ENCODE results near the gene SLC5A11.
"Not testable (repeated sequence)": the region's sequence is repeated elsewhere in the genome, so short reads cannot be mapped to it uniquely, and the experiment has no call there.

Gene SLC5A11

DNA sequence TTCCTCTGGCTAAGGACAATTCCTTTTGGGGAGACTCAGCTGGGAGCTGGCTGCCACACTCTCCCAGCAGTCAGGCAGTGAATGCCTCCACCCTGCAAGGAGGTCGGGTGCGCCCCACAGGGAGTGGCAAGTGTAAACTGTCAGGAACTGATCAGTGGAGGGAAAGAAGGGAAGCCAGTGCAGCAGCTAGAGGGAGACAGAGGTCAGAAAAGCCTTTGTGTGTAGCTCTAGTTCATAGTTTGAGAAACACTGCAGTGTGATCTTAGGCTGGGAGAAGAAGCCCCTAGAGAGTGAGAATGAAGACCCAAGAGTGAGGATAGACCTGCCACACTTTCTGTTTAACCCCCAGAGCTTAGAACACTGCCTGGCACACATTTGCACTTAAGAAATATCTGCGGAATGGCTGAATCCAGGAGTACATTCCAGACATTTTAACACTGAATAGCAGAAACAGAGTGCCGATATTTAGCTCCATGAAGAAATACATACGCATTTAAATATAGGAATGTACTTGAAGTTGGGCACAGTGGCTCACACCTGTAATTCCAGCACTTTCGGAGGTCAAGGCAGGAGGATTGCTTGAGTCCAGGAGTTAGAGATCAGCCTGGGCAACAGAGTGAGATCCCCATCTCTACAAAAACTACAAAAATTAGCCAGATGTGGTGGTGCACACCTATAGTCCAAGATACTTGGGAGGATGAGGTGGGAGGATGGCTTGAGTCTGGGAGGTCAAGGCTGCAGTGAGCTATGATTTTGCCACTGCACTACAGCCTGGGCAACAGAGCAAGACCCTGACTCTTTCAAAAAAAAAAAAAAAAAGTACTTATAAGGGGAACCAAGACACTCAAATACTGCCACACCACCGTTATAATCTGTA is 11.1 kb upstream of the SLC5A11 start:
- in situ Hi-C loops (cut with MboI; ENCODE audit: low sequenced_read_pairs) = no loop called here

DNA sequence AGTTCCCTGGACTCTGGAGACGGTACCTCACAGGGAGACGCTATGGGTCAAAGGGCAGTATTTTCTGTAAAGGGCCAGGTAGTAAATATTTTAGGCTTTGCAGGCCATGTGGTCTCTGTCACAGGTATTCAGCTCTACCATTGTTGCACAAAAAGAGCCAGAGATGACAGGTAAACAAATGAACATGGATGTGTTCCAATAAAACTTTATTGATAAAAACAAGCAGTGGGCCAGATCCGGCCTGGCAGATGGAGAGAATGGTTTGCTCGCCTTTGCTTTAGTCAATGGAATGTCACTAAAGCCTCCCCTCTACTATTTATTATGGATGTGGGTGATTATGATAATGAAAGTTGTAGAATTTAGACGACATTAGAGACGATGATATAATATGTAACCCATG is 8.9 kb upstream of the SLC5A11 start:
- in situ Hi-C loops (cut with MboI; ENCODE audit: low sequenced_read_pairs) = no loop called here

DNA sequence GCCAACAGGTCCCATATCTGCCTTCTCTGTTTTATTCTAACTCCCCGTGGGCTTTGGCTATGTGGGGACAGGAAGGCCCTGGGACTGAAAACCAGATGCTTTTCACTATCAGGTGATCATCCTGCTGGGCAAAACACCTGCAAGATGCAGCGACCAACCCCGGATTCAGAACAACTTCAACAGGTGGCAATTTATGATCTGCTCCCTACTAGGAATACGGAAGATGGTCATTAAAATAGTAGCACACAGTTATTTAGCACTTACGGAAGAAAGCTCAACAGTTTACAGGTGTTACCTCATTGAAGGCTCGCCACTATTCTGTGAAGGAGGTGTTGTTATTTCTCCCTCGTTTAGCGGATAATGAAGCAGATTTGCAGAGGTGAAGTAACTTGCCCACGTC is 7.8 kb upstream of the SLC5A11 start:
- in situ Hi-C loops (cut with MboI; ENCODE audit: low sequenced_read_pairs) = no loop called here

DNA sequence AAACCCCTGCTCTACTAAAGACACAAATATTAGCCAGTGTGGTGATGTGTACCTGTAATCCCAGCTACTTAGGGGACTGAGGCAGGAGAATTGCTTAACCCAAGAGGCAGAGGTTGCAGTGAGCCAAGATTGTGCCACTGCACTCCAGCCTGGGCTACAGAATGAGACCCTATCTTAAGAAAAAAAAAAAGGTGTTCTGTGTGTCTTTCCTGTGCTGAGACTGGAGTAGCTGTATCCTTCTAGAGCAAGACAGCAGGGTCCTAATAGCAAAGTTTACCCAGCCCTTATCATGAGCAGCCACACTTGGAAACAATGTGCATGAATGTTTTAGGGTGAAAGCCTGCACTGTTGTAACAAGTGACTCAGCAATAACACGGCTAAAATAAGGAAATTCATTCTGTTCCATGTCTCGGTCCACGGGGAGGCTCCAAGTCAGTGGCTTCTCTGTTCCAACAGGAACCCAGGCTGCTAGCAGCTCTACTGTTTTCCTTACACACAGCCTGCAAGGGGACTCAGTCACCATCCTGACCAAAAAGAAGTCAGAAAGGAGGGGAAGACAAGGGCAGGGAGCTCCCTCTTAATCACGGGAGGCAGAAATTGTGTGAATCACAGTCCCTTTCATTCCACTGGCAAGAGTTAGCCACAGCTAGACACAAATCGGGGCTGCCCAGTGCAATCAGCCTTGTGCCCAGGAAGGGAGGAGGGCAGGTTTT is 7.1 kb upstream of the SLC5A11 start:
- in situ Hi-C loops (cut with MboI; ENCODE audit: low sequenced_read_pairs) = no loop called here

DNA sequence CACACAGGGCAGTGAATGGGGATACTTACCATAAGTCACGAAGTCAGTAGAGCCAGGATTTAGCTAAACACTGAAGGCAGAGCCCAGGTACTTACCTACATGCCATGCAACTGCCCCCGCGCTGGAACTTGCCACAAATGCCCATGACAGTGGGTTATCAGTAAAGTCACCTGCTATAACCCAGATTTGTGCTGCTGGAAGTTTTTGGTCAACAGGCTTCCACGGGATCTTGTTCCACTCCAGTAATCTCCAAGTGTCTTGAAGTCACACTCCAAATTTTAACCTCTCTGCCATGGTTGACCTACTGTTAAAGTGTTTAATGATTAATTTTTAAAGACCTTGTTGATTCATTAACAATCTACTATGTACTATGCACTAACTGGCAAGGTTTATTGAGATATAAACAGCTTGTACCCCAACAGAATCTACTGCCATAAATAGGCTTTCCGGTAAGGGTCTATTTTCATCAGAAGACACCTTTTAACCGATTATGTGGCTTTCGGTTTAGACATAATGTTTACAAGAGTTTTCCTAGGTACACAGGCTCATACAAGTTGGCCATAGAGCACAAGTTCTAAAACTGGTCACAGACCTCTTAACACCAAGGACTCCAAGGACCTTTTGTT is 6.3 kb upstream of the SLC5A11 start:
- in situ Hi-C loops (cut with MboI; ENCODE audit: low sequenced_read_pairs) = no loop called here

DNA sequence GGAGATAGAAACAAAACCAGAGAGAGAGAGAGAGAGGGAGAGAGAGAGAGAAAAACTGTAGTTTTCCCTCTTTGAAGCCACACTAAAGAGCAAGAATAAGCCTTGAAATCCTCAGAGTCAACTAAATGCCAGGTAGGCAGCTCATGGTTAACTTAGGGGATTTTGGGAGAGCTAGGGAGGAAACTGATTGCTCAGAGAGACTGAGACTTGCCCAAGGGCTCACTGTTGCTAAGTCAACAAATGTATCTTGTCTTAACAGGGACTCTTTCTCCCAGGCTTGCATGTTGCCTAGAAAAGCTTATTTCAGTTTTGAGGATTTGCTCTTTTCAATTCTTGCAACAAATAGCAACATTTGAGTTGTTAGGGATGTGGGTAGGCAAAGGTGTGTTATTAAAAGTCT is 4.5 kb upstream of the SLC5A11 start:
- in situ Hi-C loops (cut with MboI; ENCODE audit: low sequenced_read_pairs) = no loop called here

DNA sequence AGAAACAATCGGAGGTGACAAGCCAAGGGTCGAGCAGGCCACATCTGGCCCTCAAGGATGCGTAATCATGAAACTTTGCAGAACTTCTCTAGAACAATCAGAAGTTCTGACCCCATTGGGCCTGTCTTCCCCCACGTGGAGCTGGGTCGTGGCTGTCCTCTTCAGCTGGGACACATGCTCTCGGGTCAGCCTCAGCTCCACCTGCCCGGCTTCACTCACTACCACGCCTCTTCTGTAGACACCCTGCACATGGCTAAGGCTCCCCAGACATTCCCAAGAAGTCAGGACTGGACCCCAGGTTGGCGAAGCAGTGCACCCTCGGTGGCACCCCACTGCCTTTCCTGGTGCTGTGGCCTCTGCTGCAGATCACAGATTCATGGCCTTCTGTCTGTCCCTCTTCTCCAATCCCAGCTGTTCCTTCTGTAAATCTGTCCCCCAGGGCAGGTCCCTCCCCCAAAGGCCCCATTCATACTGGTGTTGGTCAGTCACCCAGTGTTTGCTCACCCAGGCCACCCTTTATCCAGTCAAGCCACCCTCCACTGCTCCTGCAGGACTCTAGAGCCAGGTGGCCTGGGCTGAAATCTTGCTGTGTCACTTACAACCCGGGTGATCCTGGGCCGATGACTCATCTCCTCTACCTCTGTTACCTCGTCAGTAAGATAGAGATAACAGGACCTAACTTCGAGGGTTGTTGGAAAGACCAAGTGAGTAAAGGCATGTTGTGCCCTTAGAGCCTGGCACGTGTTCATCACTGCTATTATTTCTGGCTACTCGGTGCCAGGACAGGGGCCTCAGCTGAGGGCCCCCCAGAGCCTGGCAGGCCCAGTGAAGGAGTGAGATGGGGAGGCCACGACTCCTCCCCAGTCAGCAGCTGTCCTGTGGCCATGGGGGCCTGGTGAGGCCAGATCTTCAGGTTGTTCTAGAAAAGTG is 1.4 kb upstream of the SLC5A11 start:
- in situ Hi-C loops (cut with MboI; ENCODE audit: low sequenced_read_pairs) = no loop called here

DNA sequence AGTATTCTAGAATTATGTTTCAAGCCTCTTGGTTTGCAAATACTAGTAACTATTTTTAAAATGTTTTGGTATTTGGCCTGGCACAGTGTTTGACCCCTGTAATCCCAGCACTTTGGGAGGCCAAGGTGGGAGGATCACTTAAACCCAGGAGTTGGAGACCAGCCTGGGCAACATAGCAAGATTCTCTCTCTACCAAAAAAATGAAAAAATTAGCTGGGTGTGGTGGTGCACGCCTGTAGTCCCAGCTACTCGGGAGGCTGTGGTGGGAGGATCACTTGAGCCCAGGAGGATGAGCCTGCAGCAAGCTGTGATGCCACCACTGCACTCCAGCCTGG is 765 bp upstream of the SLC5A11 start:
- in situ Hi-C loops (cut with MboI; ENCODE audit: low sequenced_read_pairs) = not testable (repeated sequence)

DNA sequence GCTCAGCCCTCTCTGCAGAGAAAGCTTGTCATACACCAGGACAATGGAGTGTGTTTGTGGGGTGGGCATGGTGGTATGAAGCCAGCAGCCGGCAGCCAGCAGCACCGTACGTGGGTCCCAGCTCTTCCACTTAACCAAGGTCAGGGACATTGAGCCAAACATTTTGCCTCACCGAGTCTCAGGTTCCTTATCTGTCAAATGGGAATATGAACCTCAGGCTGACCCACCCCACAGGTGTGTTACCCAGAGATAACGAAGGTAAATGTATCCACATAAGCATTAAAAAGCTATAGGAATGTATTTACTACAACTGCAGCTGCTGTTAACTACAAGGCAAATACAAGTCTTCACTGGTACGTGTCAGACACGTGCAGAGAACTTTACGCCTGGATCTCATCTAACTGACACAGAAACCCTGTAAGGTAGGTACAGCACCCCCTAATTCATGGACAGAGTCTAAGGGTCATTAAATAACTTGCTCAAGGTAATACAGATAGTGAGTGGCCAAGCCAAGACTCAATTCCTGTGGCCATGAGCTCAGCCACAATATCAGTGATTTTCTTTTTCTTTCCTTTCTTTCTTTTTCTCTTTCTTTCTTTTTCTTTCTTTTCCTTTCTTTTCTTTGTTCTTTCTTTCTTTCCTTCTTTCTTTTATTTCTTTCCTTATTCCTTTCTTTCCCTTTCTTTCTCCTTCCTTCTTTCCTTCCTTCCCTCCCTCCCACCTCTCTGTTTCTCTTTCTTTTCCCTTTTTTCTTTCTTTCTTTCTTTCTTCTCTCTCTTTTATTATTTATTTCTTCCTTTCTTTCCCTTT is 990 bp downstream of the SLC5A11 start:
- in situ Hi-C loops (cut with MboI; ENCODE audit: low sequenced_read_pairs) = no loop called here

DNA sequence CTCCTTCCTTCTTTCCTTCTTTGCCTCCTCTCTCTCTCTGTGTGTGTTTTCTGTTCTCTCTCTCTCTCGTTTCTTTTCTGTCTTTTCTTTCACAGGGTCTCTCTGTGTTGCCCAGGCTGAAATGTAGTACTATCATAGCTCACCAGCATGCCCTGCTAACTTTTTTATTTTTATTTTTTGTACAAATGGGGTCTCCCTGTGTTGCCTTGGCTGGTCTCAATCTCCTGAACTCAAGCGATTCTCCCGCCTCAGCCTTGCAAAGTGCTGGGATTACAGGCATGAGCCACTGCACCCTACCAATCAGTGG is 1.5 kb downstream of the SLC5A11 start:
- in situ Hi-C loops (cut with MboI; ENCODE audit: low sequenced_read_pairs) = no loop called here

DNA sequence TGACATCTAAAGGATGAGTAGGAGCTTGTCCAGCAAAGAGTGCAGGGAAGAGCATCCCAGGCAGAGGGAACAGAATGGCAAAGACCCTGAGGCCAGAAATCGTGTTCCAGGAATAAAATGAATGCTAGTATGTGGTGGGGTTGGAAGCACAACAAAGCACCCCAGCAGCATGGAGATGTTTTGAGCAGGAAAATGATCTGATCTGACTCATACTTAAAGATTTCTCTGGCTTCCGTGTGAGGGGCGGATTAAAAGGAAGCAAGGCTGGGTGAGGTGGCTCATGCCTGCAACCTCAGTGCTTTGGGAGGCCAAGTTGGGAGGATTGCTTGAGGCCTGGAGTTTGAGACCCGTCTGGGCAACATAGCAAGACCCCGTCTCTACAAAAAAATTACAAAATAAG is 2.3 kb downstream of the SLC5A11 start:
- in situ Hi-C loops (cut with MboI; ENCODE audit: low sequenced_read_pairs) = no loop called here

DNA sequence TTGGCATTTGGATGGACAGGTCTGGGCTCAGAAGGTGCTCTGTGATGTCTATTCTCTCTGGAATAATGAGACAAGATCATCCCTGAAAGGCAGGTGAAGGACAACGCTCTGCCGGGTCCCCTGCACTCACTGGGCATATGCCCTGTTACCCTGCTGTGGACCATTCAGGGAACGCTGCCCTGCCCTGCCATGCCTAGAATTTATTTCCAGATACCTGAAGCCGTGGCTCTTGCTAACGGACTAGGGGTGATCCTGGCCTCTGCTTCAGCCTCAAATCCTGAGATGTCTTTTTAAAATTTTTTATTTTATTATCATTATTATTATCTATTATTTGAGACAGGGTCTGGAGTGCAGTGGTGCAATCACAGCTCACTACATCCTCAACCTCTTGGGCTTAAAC is 3.9 kb downstream of the SLC5A11 start:
- in situ Hi-C loops (cut with MboI; ENCODE audit: low sequenced_read_pairs) = no loop called here

DNA sequence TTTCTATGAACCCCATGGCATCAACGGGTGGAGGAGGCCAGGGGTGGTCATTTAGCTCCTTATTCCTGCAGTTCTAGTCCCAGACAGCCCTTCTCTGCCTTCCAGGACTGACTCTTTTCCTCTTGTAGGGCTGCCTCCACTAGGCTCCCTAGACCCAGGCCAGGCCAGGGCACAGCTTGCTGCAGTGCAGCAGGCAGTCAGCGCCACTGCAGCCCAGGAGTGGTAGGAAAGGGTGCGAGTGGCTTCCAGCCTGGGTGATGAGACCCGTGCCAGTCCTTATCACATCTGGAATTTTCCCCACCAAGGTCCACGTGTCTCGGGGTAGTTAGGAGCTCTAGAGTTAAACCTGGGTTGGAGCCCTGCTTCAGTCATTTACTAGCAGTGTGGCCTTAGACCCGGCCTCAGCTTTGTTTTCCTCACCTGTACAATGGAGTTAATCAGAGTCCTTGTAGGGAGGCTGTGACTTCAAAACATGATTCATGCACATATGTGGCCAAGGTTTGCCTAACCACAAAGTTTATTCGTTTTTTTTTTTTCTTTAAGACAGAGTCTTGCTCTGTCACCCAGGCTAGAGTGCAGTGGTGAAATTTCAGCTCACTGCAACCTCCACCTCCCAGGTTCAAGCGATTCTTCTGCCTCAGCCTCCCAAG is 4.7 kb downstream of the SLC5A11 start:
- in situ Hi-C loops (cut with MboI; ENCODE audit: low sequenced_read_pairs) = no loop called here

DNA sequence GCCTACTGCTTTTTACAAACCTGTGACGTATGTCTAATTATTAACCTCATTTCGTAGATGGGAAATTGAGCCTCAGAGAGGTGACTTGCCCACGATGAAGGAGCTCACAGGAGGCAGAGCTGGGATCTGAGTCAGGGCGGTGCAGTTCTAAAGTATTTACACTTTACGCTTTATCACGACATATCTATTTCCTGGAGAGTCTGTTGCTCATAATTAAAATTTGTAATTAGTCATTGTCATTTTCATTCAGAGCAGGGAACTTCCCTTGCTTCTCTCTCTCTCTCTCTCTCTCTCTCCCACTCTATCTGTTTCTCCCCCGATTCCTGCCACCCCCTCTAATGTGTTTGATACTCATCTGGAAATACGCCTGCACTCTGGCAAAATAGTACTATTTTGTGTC is 5.9 kb downstream of the SLC5A11 start:
- in situ Hi-C loops (cut with MboI; ENCODE audit: low sequenced_read_pairs) = no loop called here

DNA sequence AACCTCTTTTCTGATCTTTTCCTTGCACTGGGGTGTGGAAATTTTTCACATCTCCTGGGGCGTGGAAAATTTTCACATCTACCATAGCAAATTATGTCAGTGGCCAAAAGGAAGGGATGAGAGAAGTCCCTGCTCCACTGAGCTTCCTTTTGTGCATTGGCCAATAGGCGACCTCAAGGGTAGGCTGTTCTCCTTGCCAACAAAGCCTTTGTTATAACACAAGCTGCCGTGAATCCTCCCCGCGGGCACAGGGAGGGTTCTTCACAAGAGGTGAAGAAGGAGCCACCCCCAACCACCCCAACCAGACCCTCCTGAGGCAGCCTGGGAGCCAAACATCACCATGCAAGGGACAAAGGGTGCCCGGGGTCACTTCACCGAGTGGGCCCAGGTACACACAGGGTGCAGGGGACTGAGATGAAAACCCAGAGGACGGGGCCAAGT is 6.5 kb downstream of the SLC5A11 start:
- in situ Hi-C loops (cut with MboI; ENCODE audit: low sequenced_read_pairs) = no loop called here

DNA sequence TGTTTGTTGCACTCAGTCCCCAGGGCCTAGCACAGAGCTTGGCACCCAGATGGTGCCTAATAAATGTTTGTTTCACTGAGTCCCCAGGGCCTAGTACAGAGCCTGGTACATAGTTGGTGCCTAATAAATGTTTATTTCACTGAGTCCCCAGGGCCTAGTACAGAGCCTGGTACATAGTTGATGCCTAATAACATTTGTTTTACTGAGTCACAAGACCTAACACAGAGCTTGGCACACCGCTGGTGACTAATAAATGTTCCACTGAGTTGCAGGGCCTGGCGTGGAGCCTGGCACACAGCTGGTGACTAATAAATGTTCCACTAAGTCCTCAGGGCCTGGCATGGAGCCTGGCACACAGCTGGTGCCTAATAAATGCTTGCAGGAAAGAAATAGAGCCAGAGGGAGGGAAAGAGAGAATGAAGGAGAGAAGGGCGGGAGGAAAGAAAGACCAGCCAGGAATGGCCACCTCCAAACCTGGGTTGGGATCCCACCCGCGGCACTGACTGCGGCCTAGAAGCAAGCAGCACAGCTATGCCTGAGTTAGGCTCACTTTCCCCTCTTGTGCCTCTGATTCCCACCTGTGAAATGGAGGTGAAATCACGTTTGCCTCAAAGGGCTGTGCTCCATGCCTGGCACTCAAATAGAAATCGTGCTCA is 7.5 kb downstream of the SLC5A11 start:
- in situ Hi-C loops (cut with MboI; ENCODE audit: low sequenced_read_pairs) = no loop called here

DNA sequence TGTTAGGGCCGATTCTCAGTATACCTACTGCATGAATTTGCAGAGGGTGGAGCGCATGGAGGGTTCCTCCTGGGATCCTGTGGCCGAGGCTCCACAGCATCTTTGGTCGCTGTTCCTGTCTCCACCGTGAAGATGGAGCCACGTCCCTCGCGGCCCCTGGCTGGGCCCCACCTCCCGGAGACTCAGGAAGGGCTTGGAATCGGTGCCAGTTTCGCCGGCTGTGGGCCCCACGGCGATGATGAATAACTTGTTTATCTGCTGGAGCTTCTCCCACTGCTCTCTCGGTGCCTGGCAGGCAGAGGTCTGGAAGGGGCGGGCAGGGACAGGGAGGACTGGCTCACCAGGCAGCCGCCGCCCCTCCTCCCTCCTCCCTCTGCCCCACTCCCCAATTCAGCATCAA is 8.1 kb downstream of the SLC5A11 start:
- in situ Hi-C loops (cut with MboI; ENCODE audit: low sequenced_read_pairs) = no loop called here

DNA sequence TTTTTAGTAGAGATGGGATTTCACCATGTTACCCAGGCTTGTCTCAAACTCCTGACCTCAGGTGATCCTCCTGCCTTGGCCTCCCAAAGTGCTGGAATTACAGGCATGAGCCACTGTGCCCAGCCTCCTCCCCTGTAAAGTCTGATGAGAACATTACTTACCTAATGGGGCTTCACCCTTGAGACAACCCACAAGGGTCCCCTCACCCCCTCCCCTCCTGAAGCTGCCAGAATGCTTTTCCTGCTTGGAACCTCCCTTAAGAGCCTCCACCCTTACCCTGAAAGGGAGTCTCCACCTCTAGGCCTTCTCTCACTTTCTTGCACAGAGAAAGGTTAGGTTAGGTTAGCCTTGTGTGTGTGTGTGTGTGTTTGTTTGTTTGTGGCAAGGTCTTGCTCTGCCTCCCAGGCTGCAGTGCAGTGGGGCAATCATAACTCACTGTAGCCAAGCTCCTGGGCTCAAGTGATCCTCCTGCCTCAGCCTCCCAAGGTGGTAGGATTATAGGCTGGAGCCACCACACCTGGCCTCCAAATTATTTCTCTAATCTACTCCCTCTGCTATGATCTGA is 8.9 kb downstream of the SLC5A11 start:
- in situ Hi-C loops (cut with MboI; ENCODE audit: low sequenced_read_pairs) = no loop called here

DNA sequence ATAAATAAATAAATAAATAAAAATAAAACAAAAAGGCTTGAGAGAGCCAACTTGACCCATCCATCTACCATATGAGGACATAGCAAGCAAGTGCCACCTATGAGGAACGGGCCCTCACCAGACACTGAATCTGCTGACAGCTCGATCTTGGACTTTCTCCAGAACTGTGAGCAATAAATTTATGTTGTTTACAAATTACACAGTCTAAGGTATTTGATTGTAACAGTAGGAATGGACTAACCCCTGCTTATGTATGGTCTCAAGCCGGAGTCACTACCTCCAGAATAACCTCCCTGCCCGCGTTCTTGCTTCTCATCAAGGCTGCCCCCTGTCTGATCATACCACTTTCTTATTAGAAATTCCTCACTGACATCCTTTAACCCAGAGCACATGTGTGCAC is 9.9 kb downstream of the SLC5A11 start:
- in situ Hi-C loops (cut with MboI; ENCODE audit: low sequenced_read_pairs) = no loop called here
